K562 (cell line): ENCODE measurements around the gene CAMSAP2. TPM values are rescaled to one million over a fixed set of nuclear protein-coding genes. Genes with fewer than 3 reads are reported as not detected.

Experiments
- ATAC-seq: fragments of 200-7000 bp; cut with Tn5 transposase; 3 replicates; pipeline ENCODE4 v1.9.1; 2020; ENCODE audit warnings: moderate library complexity
- BruUV-seq: library from RNA; stranded (reverse); fragments of 400-500 nt; replicated peaks from 2 replicates; lab custom pipeline; 2021; lab: Mats Ljungman, UMichigan
- CTCF ChIA-PET: fragments of 300-600 bp; formaldehyde crosslinking; extraction: SDS; loops from one replicate; lab custom pipeline; 2021; ENCODE audit warnings: low intra/inter-chr PET ratio; lab: Yijun Ruan, JAX
- POLR2A ChIA-PET: fragments of 300-600, 350-650 bp; sonication (Branson Sonifier 250); formaldehyde crosslinking; extraction: SDS; loops from one replicate; lab custom pipeline; 2021; ENCODE audit warnings: antibody characterized with exemption, inconsistent platforms; lab: Yijun Ruan, JAX
- DNase-seq, 4 experiments: peaks; one replicate each; pipeline versions ENCODE4 v3.0.0 to v3.0.0-alpha.2; 2011 to 2018; ENCODE audit warnings: low spot score in 3 of 4, mixed read lengths in 3 of 4; ENCODE audit errors: extremely low read depth in 1 of 4
- FAIRE-seq: peaks from 2 replicates; lab custom pipeline; 2011; peaks lifted over from hg19 to GRCh38; lab: Jason Lieb, UNC
- H2AFZ ChIP-seq: 2 replicates; pipeline ENCODE4 v1.6.0; 2011; ENCODE audit warnings: low read depth, low read length, control low read depth, inconsistent platforms
- H3K27ac ChIP-seq: fragments of 200-600 bp; 3 replicates; pipeline ENCODE4 v1.8.0; 2011; ENCODE audit warnings: low read depth, mild to moderate bottlenecking, control low read depth, inconsistent platforms, low read length, moderate library complexity, mixed read lengths; ENCODE audit errors: extremely low read depth
- H3K27me3 ChIP-seq, 2 experiments: fragments of 300-600 bp in 1 of 2; 2 replicates in 1 of 2; 3 replicates in 1 of 2; pipeline versions ENCODE4 v1.6.0 to v1.8.0; 2011; ENCODE audit warnings: inconsistent platforms in 2 of 2, low read length in 2 of 2, mild to moderate bottlenecking in 1 of 2, mixed read lengths in 1 of 2, moderate library complexity in 1 of 2; ENCODE audit not compliant: control insufficient read depth in 2 of 2, insufficient read depth in 2 of 2
- H3K36me3 ChIP-seq: fragments of 300-600 bp; 3 replicates; pipeline ENCODE4 v1.8.0; 2011; ENCODE audit warnings: mild to moderate bottlenecking, low read length, inconsistent platforms; ENCODE audit not compliant: control insufficient read depth, insufficient read depth
- H3K4me1 ChIP-seq, 2 experiments: fragments of 200-600 bp in 1 of 2; replicated peaks in 1 of 2; 2 replicates in 1 of 2; 3 replicates in 1 of 2; pipeline versions ENCODE4 v1.5.1 to v1.8.0; 2011; ENCODE audit warnings: inconsistent platforms in 2 of 2, low read length in 2 of 2, mild to moderate bottlenecking in 1 of 2, mixed read lengths in 1 of 2, moderate library complexity in 1 of 2; ENCODE audit not compliant: control insufficient read depth in 2 of 2, insufficient read depth in 2 of 2
- H3K4me2 ChIP-seq: 2 replicates; pipeline ENCODE4 v1.6.1; 2011; ENCODE audit warnings: low read length, control low read depth, inconsistent platforms, mixed read lengths; ENCODE audit not compliant: insufficient read depth
- H3K4me3 ChIP-seq: fragments of 200-600 bp; sonication (generic), shearing (Covaris generic); 2 replicates; pipeline ENCODE4 v1.5.1; 2016; ENCODE audit warnings: control low read depth, inconsistent platforms
- H3K79me2 ChIP-seq: fragments of 200-600 bp; 3 replicates; pipeline ENCODE4 v1.8.0; 2011; ENCODE audit warnings: low read length, inconsistent platforms; ENCODE audit not compliant: control insufficient read depth, insufficient read depth
- H3K9ac ChIP-seq, 2 experiments: 2 replicates each; pipeline versions ENCODE4 v1.6.0 to v1.6.1; 2011; ENCODE audit warnings: low read depth in 2 of 2, low read length in 2 of 2, control low read depth in 1 of 2, inconsistent platforms in 1 of 2, mild to moderate bottlenecking in 1 of 2, mixed read lengths in 1 of 2; ENCODE audit not compliant: insufficient read depth in 1 of 2
- H3K9me1 ChIP-seq: one replicate; pipeline ENCODE4 v1.6.0; 2011; ENCODE audit warnings: inconsistent platforms, mild to moderate bottlenecking, low read length, moderate library complexity; ENCODE audit not compliant: control insufficient read depth, insufficient read depth
- H3K9me3 ChIP-seq: replicated peaks from 2 replicates; pipeline ENCODE4 v1.5.1; 2011; ENCODE audit warnings: low read depth, low read length, inconsistent platforms; ENCODE audit not compliant: control insufficient read depth, insufficient read depth
- H4K20me1 ChIP-seq: replicated peaks from 2 replicates; pipeline ENCODE4 v1.6.1; 2011; ENCODE audit warnings: low read length, inconsistent platforms, mixed read lengths; ENCODE audit not compliant: control insufficient read depth, insufficient read depth
- MEF2D ChIP-seq: conservative IDR thresholded peaks from 2 replicates; pipeline ENCODE4 v1.6.1; 2016; ENCODE audit warnings: low read depth, missing genetic modification characterization, missing compliant biosample characterization
- MLX ChIP-seq, 2 experiments: fragments of 450-650 bp in 1 of 2; sonication (generic) in 1 of 2; formaldehyde crosslinking; conservative IDR thresholded peaks; 2 replicates each; pipeline versions ENCODE4 v1.4.0 to v1.8.1; 2020 to 2022; ENCODE audit warnings: mild to moderate bottlenecking in 1 of 2, missing genetic modification reagents in 1 of 2
- MXI1 ChIP-seq: IDR thresholded peaks from 2 replicates; pipeline ENCODE4 v1.6.1; 2011; ENCODE audit warnings: low read depth, mild to moderate bottlenecking, improper control_type of control experiment, low read length
- NFATC3 ChIP-seq: fragments of 450-650 bp; IDR thresholded peaks from 2 replicates; pipeline ENCODE4 v1.6.1; 2017; ENCODE audit warnings: mild to moderate bottlenecking
- NONO ChIP-seq, 2 experiments: fragments of 200-400 bp in 1 of 2; fragments of 450-650 bp in 1 of 2; formaldehyde crosslinking in 1 of 2; IDR thresholded peaks; 2 replicates each; pipeline ENCODE4 v1.6.1; 2017; ENCODE audit warnings: low read depth in 2 of 2, mild to moderate bottlenecking in 2 of 2, moderate library complexity in 2 of 2, low read length in 1 of 2
- POLR2G ChIP-seq: fragments of 200-400 bp; formaldehyde crosslinking; IDR thresholded peaks from 2 replicates; pipeline ENCODE4 v1.6.1; 2017; ENCODE audit warnings: low read depth, mild to moderate bottlenecking, antibody characterized with exemption, low read length, moderate library complexity
- SIRT6 ChIP-seq: IDR thresholded peaks from one replicate; pipeline ENCODE4 v1.6.1; 2012; ENCODE audit warnings: low read depth, mild to moderate bottlenecking, control low read depth, inconsistent platforms, low read length, moderate library complexity
- SMAD3 ChIP-seq: fragments of 450-650 bp; formaldehyde crosslinking; conservative IDR thresholded peaks from 2 replicates; pipeline ENCODE4 v1.4.0; 2020; ENCODE audit warnings: mild to moderate bottlenecking
- U2AF1 ChIP-seq: fragments of 200-400 bp; formaldehyde crosslinking; optimal IDR thresholded peaks from 2 replicates; pipeline ENCODE3; 2017; ENCODE audit warnings: mild to moderate bottlenecking, low read depth, low read length, moderate library complexity
- ZNF311 ChIP-seq: fragments of 250-450 bp; sonication (Bioruptor Pico); IDR thresholded peaks from 2 replicates; pipeline ENCODE4 v1.4.0; 2020; ENCODE audit warnings: mild to moderate bottlenecking, moderate library complexity
- ZNF695 ChIP-seq: fragments of 450-650 bp; formaldehyde crosslinking; IDR thresholded peaks from 2 replicates; pipeline ENCODE4 v1.4.0; 2020; ENCODE audit warnings: mild to moderate bottlenecking, moderate library complexity
- ZNF699 ChIP-seq: fragments of 250-450 bp; sonication (Bioruptor Pico); IDR thresholded peaks from 2 replicates; pipeline ENCODE4 v1.8.0; 2021; ENCODE audit warnings: mild to moderate bottlenecking, moderate library complexity; ENCODE audit not compliant: insufficient replicate concordance
- WGBS: fragments of 100-300 bp; shearing (Covaris generic); methylation state at CpG from one replicate; pipeline ENCODE4 v1.1.6; 2016; ENCODE audit warnings: low coverage, mixed read lengths; ENCODE audit not compliant: insufficient coverage; ENCODE audit errors: missing lambda C conversion rate; 5-methylcytosine and 5-hydroxymethylcytosine counted together
- in situ Hi-C: fragments of 300-500 bp; cut with MboI; formaldehyde crosslinking; loops from 4 replicates; pipeline ENCODE4 v1.15.0; 2018; ENCODE audit warnings: inconsistent platforms, mixed read lengths
- intact Hi-C: fragments of 100-400 bp; cut with micrococcal nuclease; formaldehyde crosslinking; loops from 2 replicates; pipeline ENCODE4 v1.14.2; 2022
- polyA plus RNA-seq, 8 experiments: library from polyadenylated mRNA; depleted of rRNA in 4 of 8; stranded (reverse) in 5 of 8; unstranded in 3 of 8; fragments of >200 nt; fragmentation: Nextera tagmentation in 2 of 8; fragmentation: Illumina TruSeq in 1 of 8; extraction: Ambion mirVana in 2 of 8; extraction: Trizol in 1 of 8; gene quantifications; 2 replicates each; pipeline versions ENCODE4 v1.2.1 to v1.2.3, GENCODE V29; 2011 to 2014; ENCODE audit warnings: inconsistent platforms in 1 of 8, missing spikeins in 1 of 8
- total RNA-seq, 7 experiments: library from RNA; depleted of rRNA in 6 of 7; stranded (reverse); fragments of >200 nt in 6 of 7; fragmentation: Illumina TruSeq in 2 of 7; extraction: Trizol in 2 of 7; gene quantifications; 2 replicates each; pipeline versions ENCODE4 v1.2.1 to v1.2.3, GENCODE V29; 2011 to 2021; ENCODE audit warnings: low replicate concordance in 1 of 7
- TF ChIP-seq, protein P1 (sequence below): fragments of 250-450 bp; sonication (Bioruptor Pico); IDR thresholded peaks from 2 replicates; pipeline ENCODE4 v1.8.0; 2022; ENCODE audit warnings: inconsistent platforms

The CAMSAP2 gene
- total and polyA plus RNA-seq, 9 of the 15 experiments (the other 6 are each of a cell fraction or from before 2014, with no cell fraction given), result 1.4 to 7.5 (median 2.7) TPM

DNA sequence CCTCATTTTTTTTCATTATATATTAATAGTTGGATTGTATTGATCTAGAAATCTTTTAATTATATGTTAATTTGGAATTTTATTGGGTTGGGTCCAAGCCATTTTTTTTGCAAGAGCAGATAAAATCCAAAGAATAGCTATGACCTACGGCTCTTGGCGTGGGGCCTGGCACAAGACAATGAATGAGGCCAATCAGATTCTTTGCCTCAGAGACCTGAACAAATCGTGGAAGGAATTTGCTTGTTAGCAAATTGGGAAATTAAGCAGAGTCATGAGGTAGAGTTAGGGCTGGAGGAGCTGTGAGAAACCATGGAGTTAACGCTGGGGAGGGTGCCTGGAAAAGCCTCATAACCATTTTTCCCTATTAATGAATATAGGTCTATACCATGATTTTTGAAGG, 40.1 kb downstream of the CAMSAP2 start:
- no peaks in the 10 kb centered on the region for H3K9me1 ChIP-seq
- no peaks in the 10 kb centered on the region for H3K27me3 ChIP-seq
- no peak overlapping the region for H3K9ac ChIP-seq
- FAIRE-seq (no peak), DNase-seq (no peak), ATAC-seq (no peak)
- no peak overlapping the region for H3K4me3 ChIP-seq
- ChIA-PET POLR2A (interaction anchor here (2.4 kb wide), 1 partner anchor 14 kb away, joined by 6 read pairs; no protein-coding TSS in a partner anchor), CTCF (no interaction called here)
- no peaks in the 10 kb centered on the region for H3K79me2 ChIP-seq
- intact Hi-C loops, result no loop called here
- no peak overlapping the region for H3K4me2 ChIP-seq
- WGBS, result 61% methylated on average over 4 of the region's 4 CpGs
- no peaks in the 10 kb centered on the region for H4K20me1 ChIP-seq
- in situ Hi-C loops, result no loop called here
- TF ChIP-seq POLR2G (no peak), U2AF1 (no peak), SMAD3 (CRISPR knock-in tag) (no peak), NFATC3 (no peak), MLX (CRISPR knock-in tag; conservative IDR thresholded peaks at IDR 0.05) (no peak), SIRT6 (no peak), ZNF695 (CRISPR knock-in tag) (no peak), ZNF699 (no peak), NONO (IDR thresholded peaks at IDR 0.05; ENCODE audit: low read depth in 2 of 2, low read length in 1 of 2) (no peak), MXI1 (no peak), MEF2D (tag) (no peak), ZNF311 (CRISPR knock-in tag) (no peak)
- TF ChIP-seq, protein P1, sequence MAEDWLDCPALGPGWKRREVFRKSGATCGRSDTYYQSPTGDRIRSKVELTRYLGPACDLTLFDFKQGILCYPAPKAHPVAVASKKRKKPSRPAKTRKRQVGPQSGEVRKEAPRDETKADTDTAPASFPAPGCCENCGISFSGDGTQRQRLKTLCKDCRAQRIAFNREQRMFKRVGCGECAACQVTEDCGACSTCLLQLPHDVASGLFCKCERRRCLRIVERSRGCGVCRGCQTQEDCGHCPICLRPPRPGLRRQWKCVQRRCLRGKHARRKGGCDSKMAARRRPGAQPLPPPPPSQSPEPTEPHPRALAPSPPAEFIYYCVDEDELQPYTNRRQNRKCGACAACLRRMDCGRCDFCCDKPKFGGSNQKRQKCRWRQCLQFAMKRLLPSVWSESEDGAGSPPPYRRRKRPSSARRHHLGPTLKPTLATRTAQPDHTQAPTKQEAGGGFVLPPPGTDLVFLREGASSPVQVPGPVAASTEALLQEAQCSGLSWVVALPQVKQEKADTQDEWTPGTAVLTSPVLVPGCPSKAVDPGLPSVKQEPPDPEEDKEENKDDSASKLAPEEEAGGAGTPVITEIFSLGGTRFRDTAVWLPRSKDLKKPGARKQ, result no peak
- TF ChIP-seq, all 486 proteins: peak for 0
- H2AFZ ChIP-seq, result no peak overlapping the region
- no peaks in the 10 kb centered on the region for H3K36me3 ChIP-seq
- H3K27ac ChIP-seq, result no peak overlapping the region
- no peaks in the 10 kb centered on the region for H3K9me3 ChIP-seq
- BruUV-seq, result no TSS peak
- peaks cover 0 to 5% of the 10 kb centered on the region in 2 experiments; a peak in 3 of 5 replicates for H3K4me1 ChIP-seq
